Mucosa of gallbladder (tissue), 1 donor: Measurements from ENCODE around the gene PNMA6F. TPM values are rescaled to one million over a fixed set of nuclear protein-coding genes. Genes with fewer than 3 reads are reported as not detected.

ENCODE experiments used
- DNase-seq: peaks from one replicate; pipeline ENCODE4 v3.0.0-alpha.2; 2020; ENCODE audit warnings: low spot score
- total RNA-seq: library from RNA; stranded (reverse); gene quantifications from one replicate; pipeline ENCODE4 v1.2.1, GENCODE V29; 2021
- donor health status: DM: no; HTN: no; CAD: no.

Gene PNMA6F
- not detected for total RNA-seq

DNA sequence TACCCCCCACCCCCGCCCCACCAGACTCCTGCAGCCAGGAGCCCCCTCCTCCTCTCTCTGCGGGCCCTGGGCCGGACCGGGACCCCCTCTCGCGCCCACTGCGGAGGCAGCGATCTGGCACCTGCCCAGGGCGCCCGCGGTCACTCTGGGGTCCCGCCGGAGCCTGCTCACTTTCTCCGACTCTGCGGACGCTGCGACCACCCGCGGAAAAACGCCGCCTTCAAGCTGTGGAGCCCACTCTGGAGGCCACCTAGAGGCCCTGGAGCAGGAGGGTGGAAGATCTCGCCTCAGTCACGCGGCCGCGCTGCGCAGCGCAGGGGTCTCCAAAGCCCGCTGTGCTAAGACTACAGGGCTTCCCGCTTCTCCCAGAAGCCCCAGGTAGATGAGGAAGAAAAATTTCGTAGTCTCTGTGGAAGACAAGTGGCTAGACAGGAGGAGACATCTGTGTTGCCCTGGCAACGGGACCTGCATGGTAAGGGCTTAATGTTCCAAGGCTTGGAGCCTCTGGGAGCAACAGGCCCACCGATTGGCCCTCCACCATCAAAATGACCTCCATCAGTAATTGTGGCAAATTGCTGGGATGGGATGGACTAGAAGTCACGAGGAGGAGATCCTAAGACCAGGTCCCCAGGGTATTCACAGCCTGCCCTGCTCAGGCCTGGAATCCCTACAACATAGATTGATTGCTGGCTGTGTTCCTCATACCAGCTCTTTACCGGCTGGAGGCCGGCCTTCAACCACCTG lies at the start of gene PNMA6F:
Gene PNMA6F (minus strand): TSS at position 387 of the 744 bp plus-strand sequence. CDS start 1,093 bp downstream, outside the sequence.
- DNase-seq: no peak

DNA sequence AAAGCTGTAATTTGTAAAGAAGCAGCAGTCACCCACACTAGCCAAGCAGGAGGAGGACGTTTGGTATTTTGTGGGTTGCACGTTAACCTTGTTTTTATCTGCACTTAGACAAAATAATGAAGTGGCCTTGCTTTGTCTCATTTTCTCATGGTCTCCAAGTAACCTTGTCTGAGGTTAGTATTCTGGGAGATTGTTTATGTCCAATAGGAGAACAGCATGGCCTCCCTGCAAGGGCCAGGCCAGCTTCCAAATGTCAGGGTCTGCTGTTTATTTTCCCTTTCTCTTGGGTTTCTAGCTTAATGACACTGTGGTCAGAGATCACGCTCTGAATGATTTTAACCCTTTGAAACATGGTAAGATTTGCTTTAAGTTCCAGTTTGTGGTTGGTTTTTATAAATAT lies 49.7 kb upstream of the PNMA6F start:
- no peak for DNase-seq

DNA sequence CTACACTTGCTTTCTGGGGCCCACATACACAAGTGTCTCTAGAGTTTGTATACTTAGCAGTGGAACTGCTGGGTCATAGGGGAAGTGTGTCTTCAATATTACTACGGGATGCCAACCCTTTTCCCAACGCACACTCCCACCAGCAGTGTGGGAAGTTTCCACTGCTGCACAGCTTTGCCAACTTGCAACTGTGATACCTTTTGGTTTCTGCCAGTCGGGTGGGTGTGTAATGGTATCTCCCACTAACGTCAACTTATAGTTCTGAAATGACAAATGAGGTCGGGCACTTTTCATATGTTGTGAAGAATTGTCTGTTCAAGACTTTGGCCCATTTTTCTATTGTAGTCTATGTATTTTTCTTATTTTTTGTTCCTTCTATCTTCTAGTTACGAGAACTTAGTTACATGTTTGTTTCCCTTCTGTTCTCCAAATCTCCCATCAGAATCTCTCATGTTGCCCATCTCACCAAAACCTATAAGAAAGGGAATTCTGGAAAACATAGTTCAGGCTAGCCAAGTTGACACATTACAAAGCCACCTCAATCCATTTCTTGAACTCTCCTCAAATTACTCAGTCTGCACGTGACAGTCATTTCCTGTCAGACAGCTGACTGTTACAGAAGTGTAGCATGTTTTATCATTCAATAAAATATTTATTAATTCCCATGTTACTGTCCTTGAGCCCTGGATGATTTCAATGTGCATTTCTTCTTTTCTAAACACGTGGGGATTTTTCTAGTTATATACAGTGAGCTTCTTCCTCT lies 48.9 kb upstream of the PNMA6F start:
- DNase-seq: no peak

DNA sequence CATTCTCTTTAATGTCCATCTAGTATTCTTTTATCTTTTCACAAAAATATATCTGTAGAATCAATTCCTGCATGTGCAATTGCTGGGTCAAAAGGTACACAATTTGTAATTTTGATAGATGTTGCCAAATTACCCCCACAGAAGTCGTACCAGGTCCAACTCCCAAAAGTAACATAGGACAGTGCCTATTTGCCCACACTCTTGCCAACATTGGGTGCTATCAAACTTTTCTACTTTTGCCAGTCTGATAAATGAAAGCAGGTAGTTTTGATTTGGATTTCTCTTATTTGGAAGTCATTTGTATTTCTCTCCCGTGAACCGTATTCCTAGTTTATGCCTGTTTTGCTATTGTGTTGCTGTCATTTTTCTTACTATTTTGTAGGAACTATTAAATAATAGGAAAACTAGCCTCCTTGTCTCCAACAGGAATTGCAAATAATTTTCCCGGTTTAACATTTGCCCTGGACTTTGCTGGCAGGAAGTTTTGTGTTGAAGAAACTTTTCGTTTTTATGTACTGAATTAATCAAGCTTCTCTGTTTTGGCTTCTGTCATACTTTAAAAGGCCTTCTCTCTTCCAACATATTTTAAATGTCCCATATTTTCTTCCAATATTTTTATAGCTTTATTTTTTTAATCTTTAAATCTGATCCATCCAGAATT lies 45.4 kb upstream of the PNMA6F start:
- DNase-seq: no peak

DNA sequence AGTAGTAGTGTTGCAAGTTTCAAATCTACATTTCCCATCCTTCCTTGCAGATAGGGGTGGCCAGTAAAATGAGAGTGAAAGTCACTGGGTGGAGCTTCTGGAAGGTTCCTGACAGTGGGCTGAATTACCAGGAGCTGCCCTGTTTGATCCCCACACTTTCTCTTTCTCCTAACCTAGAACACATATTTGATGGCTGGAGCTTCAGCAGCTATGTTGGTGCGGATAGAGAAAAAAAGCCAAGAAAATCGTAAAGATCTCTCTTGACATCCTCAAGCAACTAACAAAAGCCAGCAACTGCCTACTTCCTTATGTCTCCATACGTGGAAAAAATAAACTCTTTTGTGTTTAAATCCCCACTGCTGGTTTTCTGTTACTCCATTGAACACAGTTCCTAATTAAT lies 44.6 kb upstream of the PNMA6F start:
- no peak for DNase-seq

DNA sequence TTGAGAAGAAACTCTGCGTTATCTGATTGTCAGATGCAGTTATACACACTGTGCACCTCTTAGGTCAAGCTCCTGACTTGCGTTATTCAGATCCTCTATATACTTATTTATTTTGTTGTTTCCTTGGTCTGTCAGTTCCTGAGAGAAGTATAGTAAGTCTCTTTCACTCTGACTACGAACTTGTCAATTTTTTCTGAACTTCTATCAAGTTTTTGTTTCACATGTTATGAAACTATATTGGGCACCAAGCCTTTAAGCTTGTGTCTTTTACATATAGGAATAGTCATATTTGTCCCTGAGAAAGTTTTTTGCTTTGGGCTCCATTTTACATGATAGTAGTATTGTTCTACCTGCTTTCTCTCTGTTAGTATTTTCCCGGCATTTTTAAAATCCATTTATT lies 44.1 kb upstream of the PNMA6F start:
- DNase-seq: no peak

DNA sequence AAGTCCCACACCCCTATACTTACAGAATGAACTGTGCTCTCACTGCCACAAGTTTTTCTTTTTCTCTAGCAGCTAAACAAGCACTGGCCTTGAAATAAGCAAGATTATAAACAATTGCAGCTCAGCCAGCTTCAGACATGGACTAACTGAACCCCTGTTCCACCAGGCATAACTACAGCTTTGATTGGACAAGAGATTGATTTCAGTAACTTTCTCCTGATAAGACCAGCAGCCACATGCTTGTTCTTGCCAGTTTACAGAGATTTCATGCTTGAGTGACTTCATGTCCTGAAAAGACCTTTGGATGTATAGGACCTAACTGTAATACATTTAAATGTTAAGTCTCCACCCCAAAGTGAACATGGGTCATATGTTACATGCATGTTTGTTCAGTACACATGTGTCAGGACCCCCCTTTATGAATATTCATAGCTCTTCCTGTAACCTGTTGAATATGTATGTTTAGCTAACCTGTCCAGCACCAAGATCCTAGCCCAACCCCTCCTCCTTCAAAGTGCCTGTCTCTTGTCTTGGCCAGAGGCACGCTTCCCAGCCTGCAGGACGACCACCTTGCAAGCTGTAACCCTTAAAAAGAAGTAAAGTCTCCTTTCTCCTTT lies 40.3 kb upstream of the PNMA6F start:
- DNase-seq: no peak

DNA sequence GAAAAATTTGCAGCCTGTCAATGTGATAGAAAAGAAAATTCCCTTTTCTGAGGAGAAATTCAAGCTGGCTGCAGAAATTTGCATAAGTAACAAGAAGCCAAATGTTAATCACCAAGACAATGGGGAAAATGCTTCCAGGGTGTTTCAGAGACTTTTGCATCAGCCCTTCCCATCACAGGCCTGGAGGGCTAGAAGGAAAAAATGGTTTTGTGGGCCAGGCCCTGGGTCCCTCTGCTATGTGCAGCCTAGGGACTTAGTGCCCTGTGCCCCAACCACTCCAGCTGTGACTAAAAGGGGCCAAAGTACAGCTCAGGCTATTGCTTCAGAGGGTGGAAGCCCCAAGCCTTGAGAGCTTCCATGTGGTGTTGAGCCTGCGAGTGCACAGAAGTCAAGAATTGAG lies 36.3 kb upstream of the PNMA6F start:
- DNase-seq: no peak

DNA sequence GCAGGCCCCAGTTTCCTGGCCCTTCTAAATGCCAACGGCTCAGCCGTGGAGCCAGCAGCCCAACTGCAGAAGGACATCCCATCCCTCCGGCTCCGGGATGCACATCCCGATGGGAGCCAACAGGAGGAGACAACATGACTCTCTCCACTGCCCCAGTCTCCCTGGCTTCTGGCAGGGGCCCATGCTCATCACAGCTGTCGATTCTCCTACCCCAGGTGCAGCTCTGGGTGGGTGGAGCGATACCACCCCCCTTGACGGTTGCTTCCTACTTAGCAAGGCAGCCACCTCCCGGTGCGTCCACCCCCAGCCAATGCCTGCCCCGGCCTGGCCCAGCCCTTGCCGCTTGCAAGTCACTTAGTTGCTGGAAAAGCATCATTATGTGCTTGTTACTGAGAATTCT lies 31.8 kb upstream of the PNMA6F start:
- DNase-seq: no peak

DNA sequence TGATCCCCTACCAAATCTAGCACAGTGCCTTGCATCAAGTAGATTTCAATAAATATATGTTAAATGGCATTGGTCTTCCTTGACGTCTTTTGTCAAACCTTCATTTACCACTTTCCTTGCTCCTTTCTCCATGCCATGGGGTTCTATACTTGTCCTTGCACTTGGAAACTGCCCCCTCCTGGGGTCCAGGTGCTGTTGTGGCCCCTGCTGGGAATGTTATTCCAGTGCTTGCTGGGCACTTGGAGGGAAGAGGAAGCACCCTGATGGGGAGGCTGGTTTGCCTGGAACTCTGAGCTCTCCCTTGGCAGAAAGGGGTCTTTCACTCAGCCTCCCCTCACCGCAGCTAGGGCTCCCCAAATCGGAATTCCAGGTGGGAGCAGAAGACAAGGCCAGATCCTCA lies 31.3 kb upstream of the PNMA6F start:
- no peak for DNase-seq

DNA sequence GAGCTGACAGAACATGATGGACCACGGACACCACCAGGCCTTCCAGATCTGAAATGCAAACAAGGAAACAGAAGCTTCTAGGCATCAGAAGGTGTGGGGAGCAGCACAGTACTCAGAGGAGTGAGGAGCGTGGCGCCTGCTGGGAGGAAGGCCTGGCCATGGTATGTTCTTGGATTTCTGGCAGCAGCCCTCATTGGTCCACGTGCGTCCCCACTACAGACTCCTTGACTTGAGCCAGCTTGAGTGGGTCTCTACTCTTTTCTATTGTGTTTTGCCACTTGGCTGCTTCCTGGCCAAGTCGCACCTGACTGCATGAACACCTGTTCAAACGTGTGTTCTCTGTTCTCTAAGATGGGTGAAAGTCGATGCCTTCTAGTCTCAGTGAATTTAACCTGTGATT lies 30.4 kb upstream of the PNMA6F start:
- DNase-seq: no peak

DNA sequence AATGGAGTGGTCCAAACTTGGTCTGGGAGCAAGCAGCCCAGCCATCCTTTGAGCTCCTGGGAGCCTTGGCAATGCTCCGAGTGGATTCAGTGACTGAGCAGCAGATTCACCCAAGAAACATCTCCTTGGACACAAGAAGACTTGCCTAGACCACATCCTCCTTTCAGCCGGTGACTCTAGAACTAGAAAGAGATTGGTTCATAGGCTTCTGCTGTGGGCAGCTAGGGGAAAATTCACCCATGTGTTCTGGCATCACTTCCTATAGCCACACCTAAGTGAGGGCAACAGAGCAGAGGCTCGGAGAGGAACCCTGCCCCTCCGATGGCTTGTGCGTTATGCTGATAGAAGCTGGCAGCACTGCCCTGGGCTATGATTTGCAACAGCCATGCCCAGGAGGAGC lies 28.4 kb upstream of the PNMA6F start:
- DNase-seq: no peak

DNA sequence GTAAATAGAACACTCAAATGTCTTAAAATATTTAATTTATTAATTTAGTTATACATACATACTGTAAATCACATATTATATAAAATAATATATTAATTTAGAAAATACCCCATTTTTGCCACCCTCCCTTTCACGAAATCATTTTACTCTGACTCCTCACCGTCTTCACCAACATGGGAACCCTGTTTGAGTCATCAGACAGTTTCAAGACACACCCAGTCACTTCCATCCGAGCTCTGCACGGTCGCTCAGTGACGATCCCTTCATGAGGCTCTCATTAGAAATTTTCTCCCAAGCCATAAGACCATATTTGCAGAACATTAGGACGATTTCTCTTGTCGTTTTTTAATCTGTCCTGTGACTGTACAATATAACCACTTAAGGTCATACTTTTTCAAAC lies 26.9 kb upstream of the PNMA6F start:
- DNase-seq: no peak

DNA sequence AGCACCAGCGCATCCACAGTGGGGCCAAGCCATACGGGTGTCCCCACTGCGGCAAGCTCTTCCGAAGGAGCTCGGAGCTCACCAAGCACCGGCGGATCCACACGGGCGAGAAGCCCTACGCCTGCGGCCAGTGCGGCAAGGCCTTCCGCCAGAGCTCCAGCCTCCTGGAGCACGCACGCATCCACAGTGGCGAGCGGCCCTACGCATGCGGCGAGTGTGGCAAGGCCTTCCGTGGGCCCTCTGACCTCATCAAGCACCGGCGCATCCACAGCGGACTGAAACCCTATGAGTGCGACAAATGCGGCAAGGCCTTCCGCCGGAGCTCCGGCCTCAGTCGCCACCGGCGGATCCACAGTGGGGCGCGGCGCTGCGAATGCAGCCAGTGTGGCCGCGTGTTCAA lies 26.0 kb upstream of the PNMA6F start:
- DNase-seq: no peak

DNA sequence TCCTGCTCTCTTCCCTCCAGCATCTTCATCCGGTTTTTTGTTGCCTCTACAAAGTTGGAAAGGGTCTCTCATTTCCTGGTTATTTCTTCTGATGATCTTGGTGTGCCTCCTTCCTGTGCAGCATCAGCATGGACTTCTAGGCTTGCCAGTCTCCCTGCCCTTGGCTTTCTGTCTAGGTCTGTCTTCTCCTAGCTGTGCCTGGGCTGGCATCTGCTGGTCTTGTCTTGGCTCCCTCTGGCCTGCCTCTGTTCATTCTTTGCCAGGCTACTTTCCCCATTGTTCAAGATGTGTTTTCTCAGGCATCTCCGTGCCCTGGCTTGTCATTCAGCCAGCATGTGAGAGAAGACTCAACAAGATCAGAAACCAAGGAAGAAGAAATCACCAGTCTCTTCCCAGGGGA lies 22.1 kb upstream of the PNMA6F start:
- DNase-seq: no peak

DNA sequence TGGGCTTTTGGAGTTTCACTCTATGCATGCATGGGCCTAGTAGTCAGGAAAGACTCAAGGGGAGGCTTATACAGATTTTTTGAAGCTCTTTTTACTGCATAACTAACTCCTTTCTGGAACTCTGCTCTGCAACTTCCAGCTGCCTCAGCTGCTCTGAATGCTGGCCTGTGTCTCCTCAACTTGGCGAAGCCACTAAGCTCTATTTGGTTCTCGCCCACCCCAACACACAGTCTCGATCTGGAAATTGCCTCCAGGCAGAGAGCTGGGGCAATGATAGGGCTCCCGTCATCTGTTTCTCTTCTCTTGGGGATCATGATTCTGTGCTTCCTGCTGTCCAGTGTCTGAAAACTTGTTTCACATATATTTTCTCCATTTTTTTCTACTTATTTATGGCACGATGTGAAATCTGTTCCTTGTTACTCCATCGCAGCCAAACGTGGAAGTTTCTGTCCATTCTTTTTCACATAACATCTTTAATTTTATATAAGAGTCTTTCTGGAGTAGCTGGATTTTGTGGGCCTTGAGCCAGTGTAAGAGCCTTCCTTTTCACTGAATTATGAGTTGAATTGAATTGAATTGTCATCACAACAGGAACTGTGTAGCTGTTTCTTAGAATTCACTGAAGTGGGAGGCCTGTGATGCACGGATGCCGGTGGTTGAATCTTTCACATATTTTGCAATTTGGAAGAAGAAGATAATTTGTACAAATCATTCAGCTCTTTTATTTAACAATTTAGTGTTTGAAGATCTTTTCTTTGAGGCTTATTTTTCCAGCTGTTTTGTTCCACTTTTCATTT lies 21.4 kb upstream of the PNMA6F start:
- no peak for DNase-seq

DNA sequence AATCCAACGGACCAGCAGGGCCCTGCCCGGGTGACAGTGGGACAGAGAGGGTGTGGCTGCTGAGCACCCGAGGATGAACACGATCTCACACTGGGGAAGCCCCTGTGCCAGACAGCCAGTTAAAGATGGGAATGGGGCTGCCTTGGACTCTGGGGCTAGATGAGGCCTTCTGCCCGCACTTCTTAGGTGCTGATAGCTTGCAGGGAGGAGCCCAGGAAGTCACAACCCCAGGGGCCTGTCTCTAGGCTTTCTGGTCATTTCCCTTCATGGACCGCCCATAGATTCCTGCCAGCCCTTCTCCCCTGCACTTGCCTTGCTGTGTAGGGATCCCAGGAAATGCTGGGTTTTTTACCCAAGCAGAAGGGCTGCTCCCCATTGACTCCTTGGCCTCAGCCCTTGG lies 18.5 kb upstream of the PNMA6F start:
- DNase-seq: no peak

DNA sequence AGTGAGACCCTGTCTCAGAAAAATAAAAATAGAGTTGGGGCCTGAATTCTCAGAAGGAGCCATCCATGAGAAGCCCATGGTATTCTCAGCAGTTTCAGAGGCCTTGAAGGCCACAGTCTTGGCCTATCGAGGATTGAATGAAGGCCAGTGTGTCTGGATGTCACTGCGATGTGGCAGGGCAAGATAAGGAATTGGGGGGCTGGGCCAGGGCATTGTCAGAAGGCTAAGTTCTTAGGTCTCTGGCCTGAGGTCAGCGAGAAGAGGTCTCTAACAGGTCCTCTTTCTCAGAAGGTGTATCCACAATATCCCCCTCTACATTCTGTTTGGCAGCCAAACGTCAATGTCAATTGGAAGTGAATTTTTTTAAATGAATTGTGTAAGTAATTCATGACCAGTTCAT lies 18.1 kb upstream of the PNMA6F start:
- no peak for DNase-seq

DNA sequence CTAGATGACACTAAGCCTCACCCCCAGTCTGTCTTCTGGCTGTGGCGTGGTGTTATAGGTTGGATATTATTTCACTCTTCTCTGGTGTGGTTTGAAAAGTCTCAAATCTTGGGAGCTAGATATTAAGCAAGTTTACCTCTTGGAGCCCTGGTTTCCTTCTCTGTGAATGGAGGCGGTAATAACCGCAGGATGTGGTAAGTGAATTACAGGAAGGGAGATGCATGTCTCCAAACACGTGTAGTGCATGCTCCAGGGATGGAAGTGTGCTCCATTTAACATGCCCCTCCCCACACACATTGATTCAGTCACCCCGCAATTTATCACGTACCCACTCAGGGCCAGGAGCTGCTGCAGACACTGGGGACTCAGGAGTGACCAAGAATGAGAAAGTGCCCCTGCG lies 17.3 kb upstream of the PNMA6F start:
- no peak for DNase-seq

DNA sequence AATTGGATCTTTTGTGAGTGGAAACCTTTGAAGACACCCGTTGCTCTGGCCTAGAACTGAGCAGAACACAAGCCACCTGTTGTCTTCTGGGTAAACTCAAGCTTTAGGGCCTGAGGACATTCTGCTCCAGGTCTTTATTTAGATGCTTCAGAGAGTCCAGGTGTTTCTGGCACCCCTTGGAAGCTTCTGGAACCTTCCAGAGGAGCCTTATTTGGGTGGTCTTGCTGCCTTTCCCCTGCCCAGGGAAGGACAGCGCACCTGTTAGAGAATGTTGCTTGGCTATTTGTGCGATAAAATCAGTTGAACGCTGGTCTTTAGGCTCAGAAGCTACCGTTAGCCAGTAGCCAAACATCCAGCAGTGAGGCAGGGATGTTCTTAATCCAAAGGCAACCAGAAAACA lies 15.4 kb upstream of the PNMA6F start:
- DNase-seq: no peak

DNA sequence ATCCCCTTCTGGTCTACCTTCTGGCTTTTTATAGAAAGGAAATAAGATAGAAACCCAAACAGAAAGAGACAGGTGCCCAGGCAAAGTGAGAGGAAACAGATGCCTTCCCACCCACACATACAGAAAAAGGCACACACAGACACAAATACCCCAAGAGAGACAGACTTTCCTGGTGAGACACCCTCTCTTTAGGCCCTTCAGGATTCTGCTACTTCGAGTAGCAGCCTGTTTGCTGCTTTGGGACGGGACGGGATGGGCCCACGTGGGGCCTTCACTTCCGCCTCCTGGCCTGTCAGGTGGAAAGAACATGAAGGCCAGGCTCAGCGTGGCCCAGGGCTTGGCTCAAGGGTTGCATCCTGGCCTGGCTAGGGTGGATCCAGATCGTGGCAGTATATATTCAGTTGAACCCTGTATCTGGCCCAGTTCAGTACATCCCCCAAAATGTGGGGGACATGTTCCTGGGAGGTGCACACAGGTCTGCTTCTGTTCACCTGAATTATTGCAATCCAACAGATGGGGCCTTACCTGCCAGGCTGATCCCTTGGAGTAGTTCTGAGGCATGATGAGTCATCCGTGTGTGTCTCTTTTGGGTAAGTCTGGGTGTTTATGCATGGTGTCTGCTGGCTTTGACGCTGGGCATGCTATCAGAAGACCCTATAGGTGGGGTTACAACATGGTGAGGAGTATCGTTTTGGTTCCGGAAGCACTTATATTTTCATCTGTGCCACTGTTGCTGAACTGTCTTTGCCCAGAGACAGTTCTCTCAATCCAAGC lies 14.7 kb upstream of the PNMA6F start:
- no peak for DNase-seq
